ENCODE data around the gene NRXN3.

- TF ChIP-seq CTCF (IDR thresholded peaks at IDR 0.05) (no peak), POLR2A (IDR thresholded peaks at IDR 0.05) (no peak)
These were observed 919.4 kb downstream of the NRXN3 start for GRCh38 chr14:79089576-79089975.

All from heart left ventricle (tissue), 13 donors.